A549 (cell line): Measurements from ENCODE around the gene SLC35A1.

Experiments used
- CBX2 ChIP-seq: fragments of 200-600 bp; sonication (generic); IDR thresholded peaks from 2 replicates; pipeline ENCODE4 v1.6.1; 2016; ENCODE audit warnings: low read depth, mild to moderate bottlenecking, borderline replicate concordance
- CHD4 ChIP-seq: fragments of 200-600 bp; sonication (generic); IDR thresholded peaks from 2 replicates; pipeline ENCODE4 v1.6.1; 2016; ENCODE audit warnings: antibody characterized with exemption, mild to moderate bottlenecking, borderline replicate concordance
- POLR2A ChIP-seq: IDR thresholded peaks from 2 replicates; pipeline ENCODE4 v1.6.1; 2012; ENCODE audit warnings: mild to moderate bottlenecking, low read length
- RAD21 ChIP-seq, 2 experiments: fragments of >200 bp in 1 of 2; sonication (Bioruptor Twin) in 1 of 2; formaldehyde crosslinking in 1 of 2; IDR thresholded peaks in 1 of 2; conservative IDR thresholded peaks in 1 of 2; 2 replicates in 1 of 2; 3 replicates in 1 of 2; pipeline ENCODE4 v1.6.1; 2012 to 2018; ENCODE audit warnings: inconsistent platforms in 1 of 2
- TF ChIP-seq, protein P1 (sequence below): fragments of 200-600 bp; sonication (generic); IDR thresholded peaks from 2 replicates; pipeline ENCODE4 v1.6.1; 2016; ENCODE audit warnings: antibody characterized with exemption, mild to moderate bottlenecking, moderate library complexity
- TF ChIP-seq, protein P2 (sequence below): fragments of >200 bp; sonication (Bioruptor Twin); formaldehyde crosslinking; IDR thresholded peaks from 3 replicates; pipeline ENCODE4 v1.5.1; 2016
- TF ChIP-seq, protein P3 (sequence below): fragments of 250-450 bp; sonication (Bioruptor Pico); IDR thresholded peaks from 2 replicates; pipeline ENCODE4 v1.5.0; 2021; ENCODE audit warnings: mild to moderate bottlenecking, moderate library complexity, borderline replicate concordance
- TF ChIP-seq, protein P4 (sequence below): IDR thresholded peaks from 2 replicates; pipeline ENCODE4 v1.6.1; 2012

DNA sequence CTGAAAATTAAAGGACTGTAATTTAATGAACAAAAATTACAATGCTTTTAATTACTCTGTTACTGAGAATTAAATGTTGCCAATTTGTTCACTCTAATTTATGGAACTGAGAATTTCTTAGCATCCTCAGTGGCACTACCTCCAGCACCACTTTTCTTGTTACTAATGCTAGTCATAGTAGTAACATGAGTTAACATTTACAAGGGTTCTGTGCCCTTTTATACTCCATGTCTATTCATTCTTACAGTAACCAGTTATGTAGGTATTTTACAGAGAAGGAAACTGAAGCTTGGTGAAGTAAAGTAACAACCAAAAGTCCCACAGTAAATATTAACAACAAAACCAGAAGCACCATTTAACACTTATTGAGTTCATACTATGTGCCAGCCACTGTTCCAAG, 82.7 kb downstream of the SLC35A1 start:
- TF ChIP-seq, protein P1, sequence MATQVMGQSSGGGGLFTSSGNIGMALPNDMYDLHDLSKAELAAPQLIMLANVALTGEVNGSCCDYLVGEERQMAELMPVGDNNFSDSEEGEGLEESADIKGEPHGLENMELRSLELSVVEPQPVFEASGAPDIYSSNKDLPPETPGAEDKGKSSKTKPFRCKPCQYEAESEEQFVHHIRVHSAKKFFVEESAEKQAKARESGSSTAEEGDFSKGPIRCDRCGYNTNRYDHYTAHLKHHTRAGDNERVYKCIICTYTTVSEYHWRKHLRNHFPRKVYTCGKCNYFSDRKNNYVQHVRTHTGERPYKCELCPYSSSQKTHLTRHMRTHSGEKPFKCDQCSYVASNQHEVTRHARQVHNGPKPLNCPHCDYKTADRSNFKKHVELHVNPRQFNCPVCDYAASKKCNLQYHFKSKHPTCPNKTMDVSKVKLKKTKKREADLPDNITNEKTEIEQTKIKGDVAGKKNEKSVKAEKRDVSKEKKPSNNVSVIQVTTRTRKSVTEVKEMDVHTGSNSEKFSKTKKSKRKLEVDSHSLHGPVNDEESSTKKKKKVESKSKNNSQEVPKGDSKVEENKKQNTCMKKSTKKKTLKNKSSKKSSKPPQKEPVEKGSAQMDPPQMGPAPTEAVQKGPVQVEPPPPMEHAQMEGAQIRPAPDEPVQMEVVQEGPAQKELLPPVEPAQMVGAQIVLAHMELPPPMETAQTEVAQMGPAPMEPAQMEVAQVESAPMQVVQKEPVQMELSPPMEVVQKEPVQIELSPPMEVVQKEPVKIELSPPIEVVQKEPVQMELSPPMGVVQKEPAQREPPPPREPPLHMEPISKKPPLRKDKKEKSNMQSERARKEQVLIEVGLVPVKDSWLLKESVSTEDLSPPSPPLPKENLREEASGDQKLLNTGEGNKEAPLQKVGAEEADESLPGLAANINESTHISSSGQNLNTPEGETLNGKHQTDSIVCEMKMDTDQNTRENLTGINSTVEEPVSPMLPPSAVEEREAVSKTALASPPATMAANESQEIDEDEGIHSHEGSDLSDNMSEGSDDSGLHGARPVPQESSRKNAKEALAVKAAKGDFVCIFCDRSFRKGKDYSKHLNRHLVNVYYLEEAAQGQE = no peak
- no peak for TF ChIP-seq POLR2A
- TF ChIP-seq, protein P2, sequence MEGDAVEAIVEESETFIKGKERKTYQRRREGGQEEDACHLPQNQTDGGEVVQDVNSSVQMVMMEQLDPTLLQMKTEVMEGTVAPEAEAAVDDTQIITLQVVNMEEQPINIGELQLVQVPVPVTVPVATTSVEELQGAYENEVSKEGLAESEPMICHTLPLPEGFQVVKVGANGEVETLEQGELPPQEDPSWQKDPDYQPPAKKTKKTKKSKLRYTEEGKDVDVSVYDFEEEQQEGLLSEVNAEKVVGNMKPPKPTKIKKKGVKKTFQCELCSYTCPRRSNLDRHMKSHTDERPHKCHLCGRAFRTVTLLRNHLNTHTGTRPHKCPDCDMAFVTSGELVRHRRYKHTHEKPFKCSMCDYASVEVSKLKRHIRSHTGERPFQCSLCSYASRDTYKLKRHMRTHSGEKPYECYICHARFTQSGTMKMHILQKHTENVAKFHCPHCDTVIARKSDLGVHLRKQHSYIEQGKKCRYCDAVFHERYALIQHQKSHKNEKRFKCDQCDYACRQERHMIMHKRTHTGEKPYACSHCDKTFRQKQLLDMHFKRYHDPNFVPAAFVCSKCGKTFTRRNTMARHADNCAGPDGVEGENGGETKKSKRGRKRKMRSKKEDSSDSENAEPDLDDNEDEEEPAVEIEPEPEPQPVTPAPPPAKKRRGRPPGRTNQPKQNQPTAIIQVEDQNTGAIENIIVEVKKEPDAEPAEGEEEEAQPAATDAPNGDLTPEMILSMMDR = no peak
- TF ChIP-seq, protein P3, sequence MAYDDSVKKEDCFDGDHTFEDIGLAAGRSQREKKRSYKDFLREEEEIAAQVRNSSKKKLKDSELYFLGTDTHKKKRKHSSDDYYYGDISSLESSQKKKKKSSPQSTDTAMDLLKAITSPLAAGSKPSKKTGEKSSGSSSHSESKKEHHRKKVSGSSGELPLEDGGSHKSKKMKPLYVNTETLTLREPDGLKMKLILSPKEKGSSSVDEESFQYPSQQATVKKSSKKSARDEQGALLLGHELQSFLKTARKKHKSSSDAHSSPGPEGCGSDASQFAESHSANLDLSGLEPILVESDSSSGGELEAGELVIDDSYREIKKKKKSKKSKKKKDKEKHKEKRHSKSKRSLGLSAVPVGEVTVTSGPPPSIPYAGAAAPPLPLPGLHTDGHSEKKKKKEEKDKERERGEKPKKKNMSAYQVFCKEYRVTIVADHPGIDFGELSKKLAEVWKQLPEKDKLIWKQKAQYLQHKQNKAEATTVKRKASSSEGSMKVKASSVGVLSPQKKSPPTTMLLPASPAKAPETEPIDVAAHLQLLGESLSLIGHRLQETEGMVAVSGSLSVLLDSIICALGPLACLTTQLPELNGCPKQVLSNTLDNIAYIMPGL (CRISPR knock-in tag) = no peak
- no peak for TF ChIP-seq CHD4
- no peak for TF ChIP-seq RAD21 (conservative IDR thresholded peaks at IDR 0.05 in 1 of 2, IDR thresholded peaks at IDR 0.05 in 1 of 2)
- TF ChIP-seq, protein P4, sequence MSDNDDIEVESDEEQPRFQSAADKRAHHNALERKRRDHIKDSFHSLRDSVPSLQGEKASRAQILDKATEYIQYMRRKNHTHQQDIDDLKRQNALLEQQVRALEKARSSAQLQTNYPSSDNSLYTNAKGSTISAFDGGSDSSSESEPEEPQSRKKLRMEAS = no peak
- TF ChIP-seq CBX2 = no peak
